BE2C (cell line): ENCODE data around the gene SEM1.

Experiments used
- DNase-seq: peaks from one replicate; pipeline ENCODE4 v3.0.0-alpha.2; 2020
- H3K27me3 ChIP-seq: fragments of 250-450 bp; sonication (Bioruptor Pico); 2 replicates; pipeline ENCODE4 v1.5.1; 2020; ENCODE audit warnings: mild to moderate bottlenecking
- H3K36me3 ChIP-seq: fragments of 250-450 bp; sonication (Bioruptor Pico); 2 replicates; pipeline ENCODE4 v1.5.1; 2020; ENCODE audit warnings: mild to moderate bottlenecking
- H3K4me1 ChIP-seq: fragments of 250-450 bp; sonication (Bioruptor Pico); 2 replicates; pipeline ENCODE4 v1.5.1; 2020
- H3K4me3 ChIP-seq: 2 replicates; pipeline ENCODE4 v1.5.1; 2011; ENCODE audit warnings: low read depth, low read length
- H3K9me3 ChIP-seq: fragments of 250-450 bp; sonication (Bioruptor Pico); 2 replicates; pipeline ENCODE4 v1.5.1; 2020
- TF ChIP-seq, protein P1 (sequence below): IDR thresholded peaks from 2 replicates; pipeline ENCODE4 v1.5.1; 2012; ENCODE audit warnings: mild to moderate bottlenecking, low read depth, low read length

SEM1 gene

GRCh38 chr7:96685755-96686154 lies 23.9 kb downstream of the SEM1 start:
- H3K27me3 ChIP-seq, result no peaks in the 10 kb centered on the region
- H3K9me3 ChIP-seq, result no peaks in the 10 kb centered on the region
- TF ChIP-seq, protein P1, sequence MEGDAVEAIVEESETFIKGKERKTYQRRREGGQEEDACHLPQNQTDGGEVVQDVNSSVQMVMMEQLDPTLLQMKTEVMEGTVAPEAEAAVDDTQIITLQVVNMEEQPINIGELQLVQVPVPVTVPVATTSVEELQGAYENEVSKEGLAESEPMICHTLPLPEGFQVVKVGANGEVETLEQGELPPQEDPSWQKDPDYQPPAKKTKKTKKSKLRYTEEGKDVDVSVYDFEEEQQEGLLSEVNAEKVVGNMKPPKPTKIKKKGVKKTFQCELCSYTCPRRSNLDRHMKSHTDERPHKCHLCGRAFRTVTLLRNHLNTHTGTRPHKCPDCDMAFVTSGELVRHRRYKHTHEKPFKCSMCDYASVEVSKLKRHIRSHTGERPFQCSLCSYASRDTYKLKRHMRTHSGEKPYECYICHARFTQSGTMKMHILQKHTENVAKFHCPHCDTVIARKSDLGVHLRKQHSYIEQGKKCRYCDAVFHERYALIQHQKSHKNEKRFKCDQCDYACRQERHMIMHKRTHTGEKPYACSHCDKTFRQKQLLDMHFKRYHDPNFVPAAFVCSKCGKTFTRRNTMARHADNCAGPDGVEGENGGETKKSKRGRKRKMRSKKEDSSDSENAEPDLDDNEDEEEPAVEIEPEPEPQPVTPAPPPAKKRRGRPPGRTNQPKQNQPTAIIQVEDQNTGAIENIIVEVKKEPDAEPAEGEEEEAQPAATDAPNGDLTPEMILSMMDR, result no peak
- no peaks in the 10 kb centered on the region for H3K4me1 ChIP-seq
- no peak for DNase-seq
- H3K36me3 ChIP-seq, result peaks cover 12% of the 10 kb centered on the region
- H3K4me3 ChIP-seq, result no peak overlapping the region

GRCh38 chr7:96685353-96685752 lies 24.3 kb downstream of the SEM1 start:
- DNase-seq, result no peak
- no peaks in the 10 kb centered on the region for H3K27me3 ChIP-seq

DNA sequence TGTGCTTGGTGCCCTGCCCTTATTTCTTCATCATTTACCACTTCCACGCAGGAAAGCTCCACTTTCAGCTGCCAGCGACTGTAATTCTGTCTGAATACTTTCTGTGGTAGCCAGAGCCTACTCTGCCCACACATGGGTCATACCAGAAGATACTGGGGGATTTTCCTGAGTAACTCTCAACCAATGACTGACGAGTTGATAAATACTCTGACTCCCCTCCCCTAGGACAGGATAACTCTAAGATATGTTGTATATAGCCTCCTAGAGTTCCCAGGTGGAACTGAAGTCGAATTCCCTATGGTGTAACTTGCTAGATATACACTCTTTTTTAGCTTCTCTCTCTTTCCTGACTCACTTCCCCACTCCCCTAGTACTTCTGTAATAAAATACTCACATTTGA lies 29.8 kb downstream of the SEM1 start:
- TF ChIP-seq, protein P1, result peak; percentile 22; the same call in 1 of the 2 replicates
- DNase-seq, result no peak
- H3K4me1 ChIP-seq, result peaks cover 24% of the 10 kb centered on the region
- H3K9me3 ChIP-seq, result no peaks in the 10 kb centered on the region
- no peak overlapping the region for H3K4me3 ChIP-seq
- H3K27me3 ChIP-seq, result no peaks in the 10 kb centered on the region
- H3K36me3 ChIP-seq, result no peaks in the 10 kb centered on the region

More at GRCh38 chr7:96685353-96685752, 24.3 kb downstream of the SEM1 start:
- Histone ChIP-seq H3K4me3 (no peak overlapping the region), H3K9me3 (no peaks in the 10 kb centered on the region), H3K4me1 (no peaks in the 10 kb centered on the region), H3K36me3 (peaks cover 9% of the 10 kb centered on the region; the same call in 1 of the 2 replicates)
- TF ChIP-seq, protein P1, result no peak

DNA sequence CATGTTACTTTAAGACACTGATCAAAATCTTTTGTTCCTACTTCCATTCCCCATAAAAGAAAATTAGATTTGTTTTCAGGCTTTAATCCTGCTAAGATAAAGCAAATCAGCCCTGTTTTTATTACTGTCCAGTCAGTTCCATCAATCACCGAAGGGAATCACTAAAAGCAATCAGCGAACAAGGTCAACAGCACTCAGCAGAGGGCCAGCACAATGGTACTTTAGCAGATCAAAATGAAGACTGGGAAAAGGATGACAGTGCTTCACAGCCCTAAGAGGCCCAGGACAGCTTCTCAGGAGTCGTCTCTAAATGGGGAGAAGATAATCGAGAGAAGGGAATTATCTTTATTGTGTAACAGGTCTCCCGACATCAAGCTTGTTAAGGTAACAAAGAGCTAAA lies 32.7 kb downstream of the SEM1 start:
- TF ChIP-seq, protein P1, result no peak
- Histone ChIP-seq H3K36me3 (no peaks in the 10 kb centered on the region), H3K4me3 (no peak overlapping the region), H3K27me3 (no peaks in the 10 kb centered on the region), H3K9me3 (no peaks in the 10 kb centered on the region), H3K4me1 (peaks cover 24% of the 10 kb centered on the region)
- DNase-seq, result peak; percentile 39

- TF ChIP-seq, protein P1, result no peak
- no peaks in the 10 kb centered on the region for H3K27me3 ChIP-seq
- no peaks in the 10 kb centered on the region for H3K9me3 ChIP-seq
- no peak overlapping the region for H3K4me3 ChIP-seq
- peaks cover 33% of the 10 kb centered on the region for H3K4me1 ChIP-seq
- no peaks in the 10 kb centered on the region for H3K36me3 ChIP-seq
- peak; percentile 66 for DNase-seq
These were observed 34.1 kb downstream of the SEM1 start for GRCh38 chr7:96675548-96675947.

DNA sequence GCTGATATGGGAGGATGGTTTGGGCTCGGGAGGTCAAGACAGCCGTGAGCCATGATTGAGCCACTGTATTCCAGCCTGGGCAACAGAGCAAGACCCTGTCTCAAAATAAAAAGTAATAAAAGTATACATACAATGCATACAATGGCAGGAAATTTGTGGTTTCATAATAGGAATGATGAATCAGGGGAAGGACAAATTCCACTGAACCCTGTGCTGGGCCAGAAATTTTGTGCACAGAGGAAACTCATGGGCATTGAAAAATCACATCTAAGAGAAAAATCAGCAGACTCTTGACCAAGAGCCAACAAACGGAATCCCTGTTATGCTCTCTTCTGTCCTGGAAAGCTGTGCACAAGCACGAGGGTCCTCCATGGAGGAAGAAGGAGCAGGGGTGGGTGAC lies 35.1 kb downstream of the SEM1 start:
- Histone ChIP-seq H3K27me3 (no peaks in the 10 kb centered on the region), H3K9me3 (no peaks in the 10 kb centered on the region), H3K36me3 (no peaks in the 10 kb centered on the region), H3K4me1 (peaks cover 36% of the 10 kb centered on the region), H3K4me3 (no peak overlapping the region)
- no peak for DNase-seq
- TF ChIP-seq, protein P1, result no peak
